ENCODE results near the gene OFD1.

DNA sequence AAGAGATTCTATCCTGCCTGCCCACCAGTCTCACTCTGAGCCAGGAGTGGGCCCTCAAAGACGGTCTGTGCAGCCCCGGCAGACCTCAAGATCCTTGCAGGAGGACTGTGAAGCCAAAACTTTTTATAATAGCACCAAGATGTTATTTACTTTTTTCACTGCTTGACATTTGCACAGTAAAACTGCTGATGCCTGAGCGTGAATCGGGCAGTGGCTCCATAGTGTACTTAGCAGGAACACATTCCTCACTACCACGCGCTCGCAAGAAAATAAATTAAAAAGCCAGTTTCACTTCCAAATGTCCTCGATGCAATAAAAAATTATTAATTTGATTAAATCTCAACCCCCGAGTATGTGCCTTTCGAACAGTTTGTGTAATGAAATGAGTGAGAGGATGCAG lies 59.9 kb downstream of the OFD1 start:
- TF ChIP-seq, protein P1, sequence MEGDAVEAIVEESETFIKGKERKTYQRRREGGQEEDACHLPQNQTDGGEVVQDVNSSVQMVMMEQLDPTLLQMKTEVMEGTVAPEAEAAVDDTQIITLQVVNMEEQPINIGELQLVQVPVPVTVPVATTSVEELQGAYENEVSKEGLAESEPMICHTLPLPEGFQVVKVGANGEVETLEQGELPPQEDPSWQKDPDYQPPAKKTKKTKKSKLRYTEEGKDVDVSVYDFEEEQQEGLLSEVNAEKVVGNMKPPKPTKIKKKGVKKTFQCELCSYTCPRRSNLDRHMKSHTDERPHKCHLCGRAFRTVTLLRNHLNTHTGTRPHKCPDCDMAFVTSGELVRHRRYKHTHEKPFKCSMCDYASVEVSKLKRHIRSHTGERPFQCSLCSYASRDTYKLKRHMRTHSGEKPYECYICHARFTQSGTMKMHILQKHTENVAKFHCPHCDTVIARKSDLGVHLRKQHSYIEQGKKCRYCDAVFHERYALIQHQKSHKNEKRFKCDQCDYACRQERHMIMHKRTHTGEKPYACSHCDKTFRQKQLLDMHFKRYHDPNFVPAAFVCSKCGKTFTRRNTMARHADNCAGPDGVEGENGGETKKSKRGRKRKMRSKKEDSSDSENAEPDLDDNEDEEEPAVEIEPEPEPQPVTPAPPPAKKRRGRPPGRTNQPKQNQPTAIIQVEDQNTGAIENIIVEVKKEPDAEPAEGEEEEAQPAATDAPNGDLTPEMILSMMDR (IDR thresholded peaks at IDR 0.05) = no peak
- TF ChIP-seq POLR2A (IDR thresholded peaks at IDR 0.05) = no peak

Measured in body of pancreas (tissue), 4 donors.